ENCODE data around the gene VTI1A. TPM values are rescaled to one million over a fixed set of nuclear protein-coding genes. Genes with fewer than 3 reads are reported as not detected.

VTI1A gene
- total and polyA plus RNA-seq, 2 of the 13 experiments (the other 11 are each of a cell fraction or from before 2014, with no cell fraction given) = 11.7 to 32.7 TPM

DNA sequence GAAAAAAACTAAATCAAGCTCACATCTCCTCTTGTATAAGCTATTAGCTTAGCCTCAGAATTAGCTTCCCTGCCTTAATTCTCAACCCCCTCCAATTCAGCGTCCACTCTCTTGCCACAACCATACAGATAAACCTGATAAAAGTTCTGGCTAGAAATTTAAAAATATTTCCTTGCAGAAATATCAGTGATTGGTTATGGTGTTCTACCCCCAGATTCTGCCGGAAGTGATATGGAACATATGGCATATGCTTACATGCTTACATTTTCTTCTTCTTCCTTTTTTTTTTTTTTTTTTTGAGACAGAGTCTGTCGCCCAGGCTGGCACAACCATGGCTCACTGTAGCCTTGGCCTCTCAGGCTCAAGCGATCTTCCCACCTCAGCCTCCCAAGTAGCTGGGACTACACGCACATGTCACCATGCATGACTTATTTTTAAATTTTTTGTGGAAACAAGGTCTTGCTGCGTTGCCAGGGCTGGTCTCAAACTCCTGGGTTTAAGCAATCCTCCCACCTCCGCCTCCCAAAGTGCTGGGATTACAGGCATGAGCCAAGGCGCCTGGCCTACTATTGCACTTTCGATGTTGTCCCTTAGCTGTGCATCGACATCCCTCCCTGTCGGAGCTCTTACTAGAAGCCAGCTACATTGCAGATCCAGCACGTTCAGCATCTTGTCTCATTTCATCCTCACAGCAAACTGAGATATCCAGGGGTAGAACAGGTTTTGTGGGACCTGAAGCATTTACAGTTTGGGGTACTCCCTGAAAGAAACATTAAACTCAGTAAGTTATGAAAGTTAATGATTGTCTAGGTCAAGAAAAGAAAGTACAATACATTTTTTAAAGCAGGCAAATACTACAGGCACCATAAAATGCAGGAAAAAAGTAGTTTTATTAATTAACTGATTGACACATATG lies 297.4 kb downstream of the VTI1A start (continued):
- TF ChIP-seq, protein P1, sequence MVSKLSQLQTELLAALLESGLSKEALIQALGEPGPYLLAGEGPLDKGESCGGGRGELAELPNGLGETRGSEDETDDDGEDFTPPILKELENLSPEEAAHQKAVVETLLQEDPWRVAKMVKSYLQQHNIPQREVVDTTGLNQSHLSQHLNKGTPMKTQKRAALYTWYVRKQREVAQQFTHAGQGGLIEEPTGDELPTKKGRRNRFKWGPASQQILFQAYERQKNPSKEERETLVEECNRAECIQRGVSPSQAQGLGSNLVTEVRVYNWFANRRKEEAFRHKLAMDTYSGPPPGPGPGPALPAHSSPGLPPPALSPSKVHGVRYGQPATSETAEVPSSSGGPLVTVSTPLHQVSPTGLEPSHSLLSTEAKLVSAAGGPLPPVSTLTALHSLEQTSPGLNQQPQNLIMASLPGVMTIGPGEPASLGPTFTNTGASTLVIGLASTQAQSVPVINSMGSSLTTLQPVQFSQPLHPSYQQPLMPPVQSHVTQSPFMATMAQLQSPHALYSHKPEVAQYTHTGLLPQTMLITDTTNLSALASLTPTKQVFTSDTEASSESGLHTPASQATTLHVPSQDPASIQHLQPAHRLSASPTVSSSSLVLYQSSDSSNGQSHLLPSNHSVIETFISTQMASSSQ (IDR thresholded peaks at IDR 0.05; ENCODE audit: low read depth) = peak; percentile 51; the same call in 1 of the 2 replicates
- TF ChIP-seq, protein P1 (CRISPR knock-in tag; IDR thresholded peaks at IDR 0.05; ENCODE audit: borderline replicate concordance) = peak; percentile 34; the same call in 1 of the 2 replicates
- TF ChIP-seq SMAD9 (CRISPR knock-in tag; IDR thresholded peaks at IDR 0.05) = no peak
- TF ChIP-seq, protein P2, sequence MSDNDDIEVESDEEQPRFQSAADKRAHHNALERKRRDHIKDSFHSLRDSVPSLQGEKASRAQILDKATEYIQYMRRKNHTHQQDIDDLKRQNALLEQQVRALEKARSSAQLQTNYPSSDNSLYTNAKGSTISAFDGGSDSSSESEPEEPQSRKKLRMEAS (IDR thresholded peaks at IDR 0.05) = no peak

DNA sequence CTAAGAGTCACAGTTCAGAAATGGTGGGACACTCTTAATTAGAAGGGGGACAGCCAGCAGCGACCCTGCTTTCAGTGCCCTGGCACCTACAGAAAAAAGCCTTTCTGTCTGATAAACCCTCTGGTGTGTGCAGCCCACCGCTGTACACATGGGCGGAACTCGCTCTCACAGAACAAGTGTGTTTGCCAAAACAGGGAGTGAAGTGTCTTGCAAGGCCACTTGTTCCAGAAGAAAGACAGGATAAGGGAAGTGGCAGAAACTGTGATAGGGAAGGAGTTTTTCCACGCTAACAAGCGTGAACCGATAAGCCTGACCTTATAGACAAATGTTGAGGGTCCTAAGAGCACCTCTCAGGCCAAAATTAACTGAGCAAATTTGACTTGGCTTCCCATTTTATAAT lies 299.3 kb downstream of the VTI1A start:
- H3K36me3 ChIP-seq (replicated peaks in 1 of 2; ENCODE audit: control insufficient read depth in 1 of 2, insufficient read depth in 2 of 2, low read length in 2 of 2) = no peaks in the 10 kb centered on the region
- ChIA-PET CTCF (ENCODE audit: low intra/inter-chr PET ratio, low total read pairs) (no interaction called here), POLR2A (no interaction called here)
- 94% methylated on average over 7 of the region's 7 CpGs for WGBS (ENCODE audit: low lambda C conversion rate)
- H2AFZ ChIP-seq (ENCODE audit: low read length) = no peak overlapping the region
- FAIRE-seq (no peak), ATAC-seq (no peak), DNase-seq (ENCODE audit: low spot score) (no peak)
- no peak overlapping the region for H3K4me2 ChIP-seq (ENCODE audit: low read depth, low read length)
- H3K4me1 ChIP-seq (ENCODE audit: insufficient read depth, low read length) = peaks cover 78% of the 10 kb centered on the region
- intact Hi-C loops (cut with micrococcal nuclease; ENCODE audit: unreplicated experiment) = no loop called here
- H3K9ac ChIP-seq (ENCODE audit: insufficient read depth, low read depth, low read length) = no peak overlapping the region
- H3K27ac ChIP-seq (ENCODE audit: extremely low read length, insufficient read depth, low read length) = no peak overlapping the region
- BruUV-seq (replicated peaks) = no TSS peak
- H4K20me1 ChIP-seq (ENCODE audit: insufficient read depth, low read length) = no peaks in the 10 kb centered on the region
- no peaks in the 10 kb centered on the region for H3K27me3 ChIP-seq (ENCODE audit: control insufficient read depth in 1 of 2, insufficient read depth in 2 of 2, low read length in 2 of 2)
- H3K9me3 ChIP-seq (ENCODE audit: low read length) = no peaks in the 10 kb centered on the region
- in situ Hi-C loops (cut with HindIII; ENCODE audit: extremely low pct_ligation_motif_present, low pct_unique_long_range_greater_than_20kb) = no loop called here
- no peaks in the 10 kb centered on the region for H3K79me2 ChIP-seq (ENCODE audit: insufficient read depth, low read length)
- H3K4me3 ChIP-seq (replicated peaks in 1 of 3; ENCODE audit: insufficient read depth in 1 of 3, low read depth in 2 of 3, low read length in 3 of 3) = no peak overlapping the region
- TF ChIP-seq NFYC (CRISPR knock-in tag; IDR thresholded peaks at IDR 0.05) (no peak), KMT2A (CRISPR knock-in tag; IDR thresholded peaks at IDR 0.05) (no peak), ZNF772 (CRISPR knock-in tag; IDR thresholded peaks at IDR 0.05) (no peak), GLI4 (CRISPR knock-in tag; IDR thresholded peaks at IDR 0.05; ENCODE audit: borderline replicate concordance) (no peak), ZSCAN9 (CRISPR knock-in tag; IDR thresholded peaks at IDR 0.05; ENCODE audit: borderline replicate concordance) (no peak), ZNF790 (CRISPR knock-in tag; IDR thresholded peaks at IDR 0.05; ENCODE audit: borderline replicate concordance) (no peak), ZNF160 (CRISPR knock-in tag; IDR thresholded peaks at IDR 0.05) (no peak), PAF1 (CRISPR knock-in tag; IDR thresholded peaks at IDR 0.05) (no peak), SSRP1 (CRISPR knock-in tag; IDR thresholded peaks at IDR 0.05) (no peak), FLYWCH1 (CRISPR knock-in tag; IDR thresholded peaks at IDR 0.05) (no peak), BHLHE40 (IDR thresholded peaks at IDR 0.05; ENCODE audit: low read length) (no peak)
- TF ChIP-seq, protein P3, sequence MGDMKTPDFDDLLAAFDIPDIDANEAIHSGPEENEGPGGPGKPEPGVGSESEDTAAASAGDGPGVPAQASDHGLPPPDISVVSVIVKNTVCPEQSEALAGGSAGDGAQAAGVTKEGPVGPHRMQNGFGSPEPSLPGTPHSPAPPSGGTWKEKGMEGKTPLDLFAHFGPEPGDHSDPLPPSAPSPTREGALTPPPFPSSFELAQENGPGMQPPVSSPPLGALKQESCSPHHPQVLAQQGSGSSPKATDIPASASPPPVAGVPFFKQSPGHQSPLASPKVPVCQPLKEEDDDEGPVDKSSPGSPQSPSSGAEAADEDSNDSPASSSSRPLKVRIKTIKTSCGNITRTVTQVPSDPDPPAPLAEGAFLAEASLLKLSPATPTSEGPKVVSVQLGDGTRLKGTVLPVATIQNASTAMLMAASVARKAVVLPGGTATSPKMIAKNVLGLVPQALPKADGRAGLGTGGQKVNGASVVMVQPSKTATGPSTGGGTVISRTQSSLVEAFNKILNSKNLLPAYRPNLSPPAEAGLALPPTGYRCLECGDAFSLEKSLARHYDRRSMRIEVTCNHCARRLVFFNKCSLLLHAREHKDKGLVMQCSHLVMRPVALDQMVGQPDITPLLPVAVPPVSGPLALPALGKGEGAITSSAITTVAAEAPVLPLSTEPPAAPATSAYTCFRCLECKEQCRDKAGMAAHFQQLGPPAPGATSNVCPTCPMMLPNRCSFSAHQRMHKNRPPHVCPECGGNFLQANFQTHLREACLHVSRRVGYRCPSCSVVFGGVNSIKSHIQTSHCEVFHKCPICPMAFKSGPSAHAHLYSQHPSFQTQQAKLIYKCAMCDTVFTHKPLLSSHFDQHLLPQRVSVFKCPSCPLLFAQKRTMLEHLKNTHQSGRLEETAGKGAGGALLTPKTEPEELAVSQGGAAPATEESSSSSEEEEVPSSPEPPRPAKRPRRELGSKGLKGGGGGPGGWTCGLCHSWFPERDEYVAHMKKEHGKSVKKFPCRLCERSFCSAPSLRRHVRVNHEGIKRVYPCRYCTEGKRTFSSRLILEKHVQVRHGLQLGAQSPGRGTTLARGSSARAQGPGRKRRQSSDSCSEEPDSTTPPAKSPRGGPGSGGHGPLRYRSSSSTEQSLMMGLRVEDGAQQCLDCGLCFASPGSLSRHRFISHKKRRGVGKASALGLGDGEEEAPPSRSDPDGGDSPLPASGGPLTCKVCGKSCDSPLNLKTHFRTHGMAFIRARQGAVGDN (CRISPR knock-in tag; IDR thresholded peaks at IDR 0.05) = no peak

All from HepG2 (cell line).